CD4-positive, CD25-positive, alpha-beta regulatory T cell (primary cell): ENCODE results near the gene ZXDC. TPM values are rescaled to one million over a fixed set of nuclear protein-coding genes. Genes with fewer than 3 reads are reported as not detected.
A peak's percentile ranks its signal among the peaks of the same experiment; 100 is the strongest.

Experiments
- ATAC-seq, 2 donors: fragments of 150-1000 bp; cut with Tn5 transposase; one replicate each; pipeline ENCODE4 v1.10.0; 2021; ENCODE audit warnings: low read depth in 2 of 2, moderate number of reproducible peaks in 2 of 2, moderate library complexity in 1 of 2
- DNase-seq, 3 donors: peaks; one replicate each; pipeline versions ENCODE4 v3.0.0 to v3.0.0-alpha.2; 2012 to 2022; ENCODE audit warnings: mixed read lengths in 1 of 3
- H3K27ac ChIP-seq: one replicate; pipeline ENCODE4 v1.7.0; 2013; ENCODE audit warnings: mild to moderate bottlenecking, low read length; ENCODE audit not compliant: insufficient read depth, poor library complexity, severe bottlenecking
- H3K27me3 ChIP-seq: one replicate; pipeline ENCODE4 v1.7.0; 2013; ENCODE audit warnings: low read length; ENCODE audit not compliant: control insufficient read depth, insufficient read depth
- H3K36me3 ChIP-seq: one replicate; pipeline ENCODE4 v1.7.0; 2013; ENCODE audit warnings: mild to moderate bottlenecking, low read length, moderate library complexity; ENCODE audit not compliant: control insufficient read depth, insufficient read depth
- H3K4me1 ChIP-seq: 2 replicates; pipeline ENCODE4 v1.7.0; 2013; ENCODE audit warnings: mild to moderate bottlenecking, low read length; ENCODE audit not compliant: insufficient read depth, control insufficient read depth, poor library complexity, severe bottlenecking
- H3K4me3 ChIP-seq: one replicate; pipeline ENCODE4 v1.7.0; 2013; ENCODE audit warnings: low read depth, mild to moderate bottlenecking, low read length, moderate library complexity
- H3K9me3 ChIP-seq, 2 experiments: 1 replicate in 1 of 2; 2 replicates in 1 of 2; pipeline ENCODE4 v1.7.0; 2013; ENCODE audit warnings: low read length in 2 of 2, mild to moderate bottlenecking in 1 of 2, moderate library complexity in 1 of 2; ENCODE audit not compliant: control insufficient read depth in 2 of 2
- H3K27ac Mint-ChIP-seq, 3 donors: one replicate each; pipeline ENCODE4 v1.8.0; 2020 to 2022; ENCODE audit warnings: mild to moderate bottlenecking in 3 of 3, mixed read lengths in 3 of 3, moderate library complexity in 2 of 3
- H3K27me3 Mint-ChIP-seq: one replicate; pipeline ENCODE4 v1.8.0; 2022; ENCODE audit warnings: mild to moderate bottlenecking, mixed read lengths
- H3K36me3 Mint-ChIP-seq: one replicate; pipeline ENCODE4 v1.8.0; 2020; ENCODE audit warnings: mixed read lengths
- H3K4me1 Mint-ChIP-seq, 4 donors: one replicate each; pipeline ENCODE4 v1.8.0; 2020 to 2022; ENCODE audit warnings: mixed read lengths in 4 of 4, mild to moderate bottlenecking in 1 of 4
- H3K4me3 Mint-ChIP-seq, 4 donors: one replicate each; pipeline ENCODE4 v1.8.0; 2020 to 2022; ENCODE audit warnings: mild to moderate bottlenecking in 4 of 4, mixed read lengths in 4 of 4, moderate library complexity in 3 of 4
- H3K9me3 Mint-ChIP-seq, 7 donors: one replicate each; pipeline ENCODE4 v1.8.0; 2020 to 2022; ENCODE audit warnings: mixed read lengths in 7 of 7, mild to moderate bottlenecking in 3 of 7, moderate library complexity in 2 of 7
- polyA plus RNA-seq, 4 donors: library from polyadenylated mRNA; unstranded; fragments of 300-500 nt; fragmentation: Illumina TruSeq; gene quantifications; one replicate each; pipeline ENCODE4 v1.2.3, GENCODE V29; 2021
- total RNA-seq: library from RNA; stranded (reverse); gene quantifications from one replicate; pipeline ENCODE4 v1.2.3, GENCODE V29; 2022

The ZXDC gene
- total and polyA plus RNA-seq, 5 donors from 2014 or later = 11.4 to 59.8 (median 12.4) TPM

GRCh38 chr3:126503701-126504100 lies 28.0 kb upstream of the ZXDC start:
- Histone ChIP-seq H3K27ac (no peak overlapping the region), H3K27me3 (no peaks in the 10 kb centered on the region), H3K9me3 (no peaks in the 10 kb centered on the region), H3K4me1 (no peaks in the 10 kb centered on the region), H3K4me3 (no peak overlapping the region), H3K36me3 (no peaks in the 10 kb centered on the region)
- H3K4me1 Mint-ChIP-seq = peaks cover 0 to 1% (median 0%) of the 10 kb centered on the region in 4 donors
- no peak for ATAC-seq
- no peaks in the 10 kb centered on the region for H3K36me3 Mint-ChIP-seq
- no peak overlapping the region for H3K4me3 Mint-ChIP-seq
- no peak for DNase-seq
- H3K27ac Mint-ChIP-seq = no peak overlapping the region
- H3K9me3 Mint-ChIP-seq = no peaks in the 10 kb centered on the region
- H3K27me3 Mint-ChIP-seq = no peaks in the 10 kb centered on the region

GRCh38 chr3:126502656-126503055 lies 27.0 kb upstream of the ZXDC start:
- Histone ChIP-seq H3K36me3 (no peaks in the 10 kb centered on the region), H3K27ac (no peak overlapping the region), H3K4me3 (no peak overlapping the region), H3K4me1 (no peaks in the 10 kb centered on the region), H3K27me3 (no peaks in the 10 kb centered on the region), H3K9me3 (no peaks in the 10 kb centered on the region)
- Mint-ChIP-seq H3K36me3 (no peaks in the 10 kb centered on the region), H3K27ac (no peak overlapping the region), H3K9me3 (no peaks in the 10 kb centered on the region), H3K27me3 (no peaks in the 10 kb centered on the region), H3K4me1 (peaks cover 0 to 3% (median 0%) of the 10 kb centered on the region in 4 donors), H3K4me3 (no peak overlapping the region)
- DNase-seq (no peak), ATAC-seq (no peak)

DNA sequence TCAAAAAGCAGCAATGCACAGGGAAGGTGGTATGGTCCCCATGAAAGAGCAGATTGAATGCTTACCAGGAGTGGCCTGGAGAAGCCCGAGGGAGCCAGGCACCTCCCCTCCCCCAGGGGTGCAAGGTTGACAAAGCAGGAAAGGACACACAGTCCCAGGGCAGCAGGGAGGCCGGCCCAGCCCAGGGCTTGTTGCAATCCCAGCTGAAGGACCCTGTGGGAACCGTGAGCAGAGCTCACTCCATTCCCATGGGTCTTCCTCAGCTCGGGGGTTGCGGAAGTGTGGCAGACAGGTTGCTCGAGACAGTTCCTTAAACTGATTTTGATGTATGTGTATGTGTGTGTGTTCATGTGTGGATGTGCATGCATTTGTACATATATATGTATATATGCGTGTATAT lies 26.0 kb upstream of the ZXDC start:
- Mint-ChIP-seq H3K27me3 (no peaks in the 10 kb centered on the region), H3K4me1 (peaks cover 0 to 3% (median 1%) of the 10 kb centered on the region in 4 donors), H3K4me3 (no peak overlapping the region), H3K27ac (no peak overlapping the region), H3K36me3 (no peaks in the 10 kb centered on the region), H3K9me3 (no peaks in the 10 kb centered on the region)
- Histone ChIP-seq H3K27ac (no peak overlapping the region), H3K4me1 (no peaks in the 10 kb centered on the region), H3K36me3 (no peaks in the 10 kb centered on the region), H3K4me3 (no peak overlapping the region), H3K9me3 (no peaks in the 10 kb centered on the region), H3K27me3 (no peaks in the 10 kb centered on the region)
- DNase-seq (no peak), ATAC-seq (no peak)

GRCh38 chr3:126501054-126501453 lies 25.4 kb upstream of the ZXDC start:
- no peak overlapping the region for H3K27ac ChIP-seq
- Mint-ChIP-seq H3K36me3 (no peaks in the 10 kb centered on the region), H3K9me3 (no peaks in the 10 kb centered on the region)

GRCh38 chr3:126500016-126500415 lies 24.3 kb upstream of the ZXDC start:
- Mint-ChIP-seq H3K4me3 (no peak overlapping the region), H3K27me3 (peaks cover under 1% of the 10 kb centered on the region), H3K4me1 (peaks cover 0 to 3% (median 1%) of the 10 kb centered on the region in 4 donors), H3K27ac (no peak overlapping the region), H3K36me3 (no peaks in the 10 kb centered on the region), H3K9me3 (no peaks in the 10 kb centered on the region)
- DNase-seq = no peak
- H3K27me3 ChIP-seq = no peaks in the 10 kb centered on the region
- no peak for ATAC-seq
- H3K4me1 ChIP-seq = no peaks in the 10 kb centered on the region
- no peaks in the 10 kb centered on the region for H3K36me3 ChIP-seq
- H3K9me3 ChIP-seq = no peaks in the 10 kb centered on the region
- H3K4me3 ChIP-seq = no peak overlapping the region
- H3K27ac ChIP-seq = no peak overlapping the region

More at GRCh38 chr3:126501054-126501453, 25.4 kb upstream of the ZXDC start:
- DNase-seq = no peak
- Mint-ChIP-seq H3K4me1 (peaks cover 0 to 3% (median 1%) of the 10 kb centered on the region in 4 donors), H3K27me3 (no peaks in the 10 kb centered on the region), H3K27ac (no peak overlapping the region), H3K4me3 (no peak overlapping the region)
- H3K4me3 ChIP-seq = no peak overlapping the region
- no peaks in the 10 kb centered on the region for H3K4me1 ChIP-seq
- no peak for ATAC-seq
- no peaks in the 10 kb centered on the region for H3K36me3 ChIP-seq
- H3K27me3 ChIP-seq = no peaks in the 10 kb centered on the region
- no peaks in the 10 kb centered on the region for H3K9me3 ChIP-seq

- H3K9me3 Mint-ChIP-seq = no peaks in the 10 kb centered on the region
- peaks cover 4% of the 10 kb centered on the region for H3K27me3 Mint-ChIP-seq
- H3K27ac Mint-ChIP-seq = no peak overlapping the region
- no peaks in the 10 kb centered on the region for H3K36me3 Mint-ChIP-seq
- no peak for ATAC-seq
- H3K4me3 Mint-ChIP-seq = no peak overlapping the region
- Histone ChIP-seq H3K9me3 (no peaks in the 10 kb centered on the region), H3K36me3 (no peaks in the 10 kb centered on the region), H3K27me3 (no peaks in the 10 kb centered on the region), H3K27ac (no peak overlapping the region), H3K4me1 (no peaks in the 10 kb centered on the region), H3K4me3 (no peak overlapping the region)
- peaks cover 0 to 3% (median 1%) of the 10 kb centered on the region in 4 donors for H3K4me1 Mint-ChIP-seq
- no peak for DNase-seq
These were observed 23.7 kb upstream of the ZXDC start for GRCh38 chr3:126499401-126499800.

DNA sequence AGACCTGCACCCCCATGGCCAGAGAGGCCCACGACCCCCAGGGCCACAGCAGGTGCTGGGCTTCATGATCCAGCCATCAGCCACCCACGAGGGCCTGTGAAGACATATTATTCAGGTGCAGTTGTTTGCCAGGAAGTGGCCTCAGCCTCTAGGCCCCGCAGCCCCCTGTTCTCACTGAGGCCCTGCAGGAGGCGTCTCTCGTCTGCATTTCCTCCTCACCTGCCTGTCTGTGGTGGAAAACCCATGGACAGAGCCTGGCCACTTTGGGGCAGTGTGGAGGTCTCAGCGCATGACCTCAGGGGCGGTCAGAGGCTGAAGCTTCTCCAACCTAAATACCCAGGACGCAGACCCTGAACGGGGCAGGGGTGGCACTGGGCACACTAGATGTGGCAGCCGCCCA lies 23.2 kb upstream of the ZXDC start:
- Histone ChIP-seq H3K27ac (no peak overlapping the region), H3K27me3 (no peaks in the 10 kb centered on the region), H3K4me3 (no peak overlapping the region), H3K9me3 (no peaks in the 10 kb centered on the region), H3K36me3 (no peaks in the 10 kb centered on the region), H3K4me1 (no peaks in the 10 kb centered on the region)
- Mint-ChIP-seq H3K27me3 (peaks cover 4% of the 10 kb centered on the region), H3K4me3 (no peak overlapping the region), H3K9me3 (no peaks in the 10 kb centered on the region), H3K4me1 (peaks cover 0 to 3% (median 1%) of the 10 kb centered on the region in 4 donors), H3K36me3 (no peaks in the 10 kb centered on the region), H3K27ac (peak overlapping the region in 1 of 3 donors; percentile 38)
- no peak for ATAC-seq
- peak in 1 of 3 donors; percentile 24 for DNase-seq

DNA sequence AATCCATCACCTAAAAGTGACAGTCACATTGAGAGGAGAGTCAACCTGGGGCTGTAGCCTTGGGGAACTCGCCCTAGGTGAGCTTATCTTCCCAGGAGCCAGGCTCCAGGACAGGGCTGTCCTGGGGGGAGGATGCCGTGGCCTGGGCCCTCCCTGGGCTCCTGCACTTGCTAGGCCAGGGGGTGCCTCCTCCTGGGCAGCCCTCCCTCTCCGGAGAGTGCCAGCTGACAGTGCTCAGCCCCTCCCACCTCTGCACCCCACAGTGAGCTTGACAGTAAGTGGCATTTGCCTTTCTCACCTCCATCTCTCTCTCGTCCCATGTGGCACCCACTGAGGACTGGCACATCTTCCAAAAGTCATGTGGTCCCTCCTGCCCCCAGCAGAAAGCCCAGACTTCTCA lies 22.8 kb upstream of the ZXDC start:
- Histone ChIP-seq H3K27me3 (no peaks in the 10 kb centered on the region), H3K4me1 (no peaks in the 10 kb centered on the region), H3K4me3 (no peak overlapping the region), H3K36me3 (no peaks in the 10 kb centered on the region), H3K9me3 (no peaks in the 10 kb centered on the region), H3K27ac (no peak overlapping the region)
- peak overlapping the region in 1 of 3 donors; percentile 38 for H3K27ac Mint-ChIP-seq
- no peak overlapping the region for H3K4me3 Mint-ChIP-seq
- peaks cover 0 to 4% (median 1%) of the 10 kb centered on the region in 4 donors for H3K4me1 Mint-ChIP-seq
- no peaks in the 10 kb centered on the region for H3K36me3 Mint-ChIP-seq
- ATAC-seq (no peak), DNase-seq (no peak)
- H3K9me3 Mint-ChIP-seq = no peaks in the 10 kb centered on the region
- H3K27me3 Mint-ChIP-seq = peaks cover 4% of the 10 kb centered on the region
